Endothelial cell (in vitro differentiated cells): ENCODE results near the gene ELAPOR2. TPM values are rescaled to one million over a fixed set of nuclear protein-coding genes. Genes with fewer than 3 reads are reported as not detected.
"Not testable (repeated sequence)": the region's sequence is repeated elsewhere in the genome, so short reads cannot be mapped to it uniquely, and the experiment has no call there.

Source experiments
- DNase-seq: peaks from one replicate; pipeline ENCODE4 v3.0.0; 2021; ENCODE audit warnings: low spot score
- H3K27ac Mint-ChIP-seq: one replicate; pipeline ENCODE4 v1.8.0; 2021; ENCODE audit warnings: mixed read lengths, inconsistent platforms; ENCODE audit not compliant: unreplicated experiment
- H3K27me3 Mint-ChIP-seq: one replicate; pipeline ENCODE4 v1.8.0; 2021; ENCODE audit warnings: mild to moderate bottlenecking, moderate library complexity, mixed read lengths, inconsistent platforms; ENCODE audit not compliant: unreplicated experiment
- H3K36me3 Mint-ChIP-seq: one replicate; pipeline ENCODE4 v1.8.0; 2021; ENCODE audit warnings: mild to moderate bottlenecking, low read depth, mixed read lengths, inconsistent platforms; ENCODE audit not compliant: unreplicated experiment
- H3K4me1 Mint-ChIP-seq: one replicate; pipeline ENCODE4 v1.8.0; 2021; ENCODE audit warnings: mild to moderate bottlenecking, mixed read lengths, inconsistent platforms; ENCODE audit not compliant: unreplicated experiment
- H3K4me3 Mint-ChIP-seq: one replicate; pipeline ENCODE4 v1.8.0; 2021; ENCODE audit warnings: mild to moderate bottlenecking, mixed read lengths, inconsistent platforms; ENCODE audit not compliant: unreplicated experiment
- H3K9me3 Mint-ChIP-seq: one replicate; pipeline ENCODE4 v1.8.0; 2021; ENCODE audit warnings: mixed read lengths, inconsistent platforms; ENCODE audit not compliant: unreplicated experiment
- CTCF ChIP-seq: fragments of 200-600 bp; sonication (generic); IDR thresholded peaks from one replicate; pipeline ENCODE4 v1.5.0; 2021; ENCODE audit warnings: antibody characterized with exemption; ENCODE audit not compliant: unreplicated experiment
- total RNA-seq: library from RNA; stranded (reverse); fragmentation: NEBNext Ultra II Directional; extraction: Animal tissue kit (Norgen Biotek cat#: 25700); gene quantifications from one replicate; pipeline ENCODE4 v1.2.1, GENCODE V29; 2021; ENCODE audit not compliant: unreplicated experiment

Gene ELAPOR2
- total RNA-seq, 1 donor from 2014 or later, result 59.4 TPM

DNA sequence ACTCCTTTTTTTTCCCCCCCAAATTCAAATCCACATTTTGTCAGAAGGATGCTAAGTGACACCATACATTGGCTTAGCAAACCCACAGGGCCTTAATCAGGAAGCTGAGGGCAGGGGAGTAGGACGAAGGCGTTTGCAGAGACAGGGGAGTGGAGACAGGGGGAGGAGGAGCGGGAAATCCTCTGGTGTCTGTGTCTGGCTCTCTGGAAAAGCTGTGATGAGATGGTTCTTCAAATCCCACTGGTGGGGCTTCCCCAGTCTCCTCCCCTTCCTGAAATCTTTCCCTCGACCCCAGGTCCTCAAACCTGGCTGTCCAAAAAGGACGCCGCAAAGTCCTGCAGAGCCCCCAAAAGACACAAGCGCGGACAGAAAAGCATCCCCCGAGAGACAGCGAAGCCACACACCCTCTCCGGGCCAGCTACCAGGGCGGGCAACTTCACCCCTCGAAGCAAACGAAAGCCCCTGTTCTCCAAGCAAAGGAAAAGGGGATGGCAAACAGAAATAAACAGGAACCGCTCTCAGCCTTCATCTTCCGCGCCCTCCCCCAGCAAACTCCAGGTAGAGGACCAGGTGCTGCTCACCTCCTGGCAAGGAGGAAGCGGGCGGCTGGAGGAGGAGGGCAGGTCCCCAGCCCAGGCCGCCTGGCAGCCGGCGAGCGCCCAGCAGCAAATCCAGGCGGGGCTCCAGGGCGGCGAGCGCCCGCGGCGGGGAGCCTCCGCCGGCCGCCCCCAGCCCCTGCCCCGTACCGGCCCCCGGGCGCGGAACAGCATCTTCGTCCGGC, 520 bp downstream of the ELAPOR2 start:
- H3K9me3 Mint-ChIP-seq, result peaks cover 3% of the 10 kb centered on the region
- peaks cover 6% of the 10 kb centered on the region for H3K27me3 Mint-ChIP-seq
- H3K4me1 Mint-ChIP-seq, result peaks cover 34% of the 10 kb centered on the region
- TF ChIP-seq CTCF, result no peak
- peak overlapping the region; percentile 89 for H3K4me3 Mint-ChIP-seq
- no peaks in the 10 kb centered on the region for H3K36me3 Mint-ChIP-seq
- no peak overlapping the region for H3K27ac Mint-ChIP-seq
- DNase-seq, result peak; percentile 16

GRCh38 chr7:87057210-87057609, 2.2 kb downstream of the ELAPOR2 start:
- peaks cover 34% of the 10 kb centered on the region for H3K4me1 Mint-ChIP-seq
- no peak for TF ChIP-seq CTCF
- H3K36me3 Mint-ChIP-seq, result no peaks in the 10 kb centered on the region
- peaks cover 3% of the 10 kb centered on the region for H3K9me3 Mint-ChIP-seq
- H3K4me3 Mint-ChIP-seq, result peak overlapping the region; percentile 69
- peaks cover 6% of the 10 kb centered on the region for H3K27me3 Mint-ChIP-seq
- DNase-seq, result no peak
- peak overlapping the region; percentile 72 for H3K27ac Mint-ChIP-seq

- Mint-ChIP-seq H3K27me3 (peaks cover 6% of the 10 kb centered on the region), H3K4me1 (peaks cover 34% of the 10 kb centered on the region), H3K36me3 (peaks cover 3% of the 10 kb centered on the region), H3K9me3 (peaks cover 3% of the 10 kb centered on the region), H3K27ac (peak overlapping the region; percentile 72), H3K4me3 (no peak overlapping the region)
- no peak for DNase-seq
- no peak for TF ChIP-seq CTCF
Observed at GRCh38 chr7:87056346-87056745, 3.1 kb downstream of the ELAPOR2 start.

DNA sequence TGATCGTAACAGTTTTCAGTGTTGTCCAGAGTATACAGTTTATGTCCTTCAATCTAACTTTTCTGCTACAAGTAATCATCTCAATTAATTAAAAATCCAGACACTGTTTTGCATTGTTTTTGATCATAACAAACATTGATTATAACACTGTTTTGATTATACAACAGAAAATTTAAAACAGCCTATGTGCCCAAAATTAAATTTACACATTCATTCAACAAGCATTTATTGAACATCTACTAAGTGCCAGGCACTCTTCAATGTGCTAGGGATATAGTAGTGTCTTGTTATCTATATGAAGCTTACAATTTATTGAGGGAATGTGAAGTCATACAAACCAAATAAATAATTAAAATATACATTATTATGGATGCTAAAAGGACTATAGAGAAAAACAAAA, 10.6 kb downstream of the ELAPOR2 start:
- Mint-ChIP-seq H3K27ac (no peak overlapping the region), H3K36me3 (peaks cover 17% of the 10 kb centered on the region), H3K27me3 (no peaks in the 10 kb centered on the region), H3K9me3 (no peaks in the 10 kb centered on the region), H3K4me3 (no peak overlapping the region), H3K4me1 (no peaks in the 10 kb centered on the region)
- DNase-seq, result no peak
- TF ChIP-seq CTCF, result no peak

- Mint-ChIP-seq H3K4me3 (no peak overlapping the region), H3K27ac (no peak overlapping the region), H3K27me3 (no peaks in the 10 kb centered on the region), H3K9me3 (no peaks in the 10 kb centered on the region), H3K36me3 (peaks cover 14% of the 10 kb centered on the region), H3K4me1 (no peaks in the 10 kb centered on the region)
- no peak for DNase-seq
- TF ChIP-seq CTCF, result no peak
Observed at GRCh38 chr7:87046456-87046855, 13.0 kb downstream of the ELAPOR2 start.

GRCh38 chr7:87044713-87045112, 14.7 kb downstream of the ELAPOR2 start:
- H3K9me3 Mint-ChIP-seq, DNase-seq, H3K4me3 Mint-ChIP-seq, H3K4me1 Mint-ChIP-seq, H3K27ac Mint-ChIP-seq, H3K27me3 Mint-ChIP-seq: not testable (repeated sequence)
- H3K36me3 Mint-ChIP-seq, result peaks cover 11% of the 10 kb centered on the region

- not testable (repeated sequence) for H3K9me3 Mint-ChIP-seq, H3K4me1 Mint-ChIP-seq, DNase-seq, H3K27me3 Mint-ChIP-seq, H3K36me3 Mint-ChIP-seq, H3K4me3 Mint-ChIP-seq, H3K27ac Mint-ChIP-seq
Observed at GRCh38 chr7:87041586-87041985, 17.9 kb downstream of the ELAPOR2 start.
